Coronary artery (tissue), 2 donors: ENCODE results near the gene FOXM1.

Experiments
- DNase-seq: peaks from one replicate; pipeline ENCODE4 v3.0.0-alpha.2; 2017; ENCODE audit warnings: low spot score
- H3K27ac ChIP-seq, 2 donors: fragments of 200-600 bp; sonication (generic); one replicate each; pipeline ENCODE4 v1.5.1; 2016 to 2019
- H3K4me3 ChIP-seq: fragments of 200-600 bp; sonication (generic); 2 replicates; pipeline ENCODE4 v1.5.1; 2016; ENCODE audit warnings: mild to moderate bottlenecking, moderate library complexity
- TF ChIP-seq, protein P1 (sequence below): fragments of 200-600 bp; sonication (generic); IDR thresholded peaks from one replicate; pipeline ENCODE4 v1.5.1; 2019; ENCODE audit warnings: antibody characterized with exemption

FOXM1 gene

DNA sequence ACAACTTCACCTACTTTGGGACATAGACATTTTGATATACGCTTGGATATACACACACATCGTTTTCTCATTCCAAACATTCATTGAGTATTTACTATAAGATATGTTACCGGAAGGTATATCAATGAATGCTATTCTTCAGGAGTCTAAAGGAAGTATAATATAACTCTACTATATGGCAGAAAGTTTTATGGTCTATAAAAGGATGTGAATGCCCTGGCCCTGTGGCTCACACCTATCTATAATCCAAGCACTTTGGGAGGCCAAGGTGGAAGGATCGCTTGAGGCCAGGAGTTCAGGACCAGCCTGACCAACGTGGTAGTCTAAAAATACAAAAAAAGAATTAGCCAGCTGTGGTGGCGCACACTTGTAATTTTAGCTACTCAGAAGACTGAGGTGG is 47.7 kb downstream of the FOXM1 start:
- Histone ChIP-seq H3K27ac (no peak overlapping the region), H3K4me3 (no peak overlapping the region)
- TF ChIP-seq, protein P1, sequence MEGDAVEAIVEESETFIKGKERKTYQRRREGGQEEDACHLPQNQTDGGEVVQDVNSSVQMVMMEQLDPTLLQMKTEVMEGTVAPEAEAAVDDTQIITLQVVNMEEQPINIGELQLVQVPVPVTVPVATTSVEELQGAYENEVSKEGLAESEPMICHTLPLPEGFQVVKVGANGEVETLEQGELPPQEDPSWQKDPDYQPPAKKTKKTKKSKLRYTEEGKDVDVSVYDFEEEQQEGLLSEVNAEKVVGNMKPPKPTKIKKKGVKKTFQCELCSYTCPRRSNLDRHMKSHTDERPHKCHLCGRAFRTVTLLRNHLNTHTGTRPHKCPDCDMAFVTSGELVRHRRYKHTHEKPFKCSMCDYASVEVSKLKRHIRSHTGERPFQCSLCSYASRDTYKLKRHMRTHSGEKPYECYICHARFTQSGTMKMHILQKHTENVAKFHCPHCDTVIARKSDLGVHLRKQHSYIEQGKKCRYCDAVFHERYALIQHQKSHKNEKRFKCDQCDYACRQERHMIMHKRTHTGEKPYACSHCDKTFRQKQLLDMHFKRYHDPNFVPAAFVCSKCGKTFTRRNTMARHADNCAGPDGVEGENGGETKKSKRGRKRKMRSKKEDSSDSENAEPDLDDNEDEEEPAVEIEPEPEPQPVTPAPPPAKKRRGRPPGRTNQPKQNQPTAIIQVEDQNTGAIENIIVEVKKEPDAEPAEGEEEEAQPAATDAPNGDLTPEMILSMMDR, result no peak
- DNase-seq, result no peak

DNA sequence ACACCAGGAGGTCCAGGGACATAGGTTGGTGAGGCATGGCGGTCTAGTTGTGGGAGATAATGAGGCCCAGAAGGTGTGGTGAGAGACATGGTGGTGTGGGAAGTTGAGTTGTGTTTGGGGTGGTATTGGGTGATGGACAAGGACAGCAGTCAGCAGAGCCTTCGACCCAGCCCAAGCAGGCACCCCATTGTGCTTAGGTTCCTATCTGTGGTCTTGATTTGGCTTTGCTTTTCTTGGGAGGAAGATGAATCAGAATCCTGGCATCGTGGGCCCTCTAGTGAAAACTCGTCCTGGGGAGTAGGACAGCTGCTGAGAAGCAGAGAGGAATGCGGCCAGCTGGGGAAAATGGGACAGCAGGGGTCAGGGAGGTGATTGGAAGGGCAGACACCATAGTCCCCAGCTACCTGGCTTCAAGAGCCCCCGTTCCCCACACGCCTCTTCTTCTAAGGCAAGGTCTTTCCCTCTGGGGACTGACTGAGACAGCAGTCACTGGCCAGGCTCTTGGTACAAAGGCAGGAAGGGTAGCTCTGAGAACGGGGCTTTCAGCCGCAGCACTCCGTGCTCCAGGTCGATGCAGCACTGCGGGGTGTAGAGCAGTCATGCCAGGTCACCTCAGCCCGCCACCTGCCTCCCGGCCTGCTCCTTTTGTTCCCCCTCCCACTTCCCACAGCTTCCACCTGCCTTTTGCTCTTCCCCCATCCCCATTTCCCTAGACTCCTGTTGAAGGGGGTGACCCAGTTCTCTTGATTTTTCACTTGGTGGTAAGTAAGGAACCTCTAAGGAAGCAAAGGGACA is 50.1 kb downstream of the FOXM1 start:
- DNase-seq, result no peak
- no peak overlapping the region for H3K27ac ChIP-seq
- no peak overlapping the region for H3K4me3 ChIP-seq
- TF ChIP-seq, protein P1, result no peak

DNA sequence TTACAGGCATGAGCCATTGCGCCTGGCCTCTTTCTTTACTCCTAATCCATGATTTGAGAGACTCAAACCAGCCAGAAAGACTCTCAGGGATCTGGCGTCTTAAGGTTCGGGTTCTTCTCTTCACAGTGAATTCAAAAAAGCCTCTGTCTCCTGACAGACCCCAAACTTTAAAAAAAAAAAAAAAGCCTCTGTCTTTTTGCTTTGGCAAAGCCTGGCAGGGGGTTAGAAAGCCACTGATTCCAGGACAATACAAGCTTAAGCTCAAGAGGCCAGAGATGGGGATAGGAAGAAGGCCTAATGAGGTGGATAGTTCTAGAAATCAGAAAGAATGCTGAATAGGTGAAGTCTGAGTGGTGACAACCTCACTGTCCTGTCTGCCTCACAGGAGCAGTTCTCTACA is 50.9 kb downstream of the FOXM1 start:
- TF ChIP-seq, protein P1, result no peak
- no peak for DNase-seq
- H3K27ac ChIP-seq, result no peak overlapping the region
- H3K4me3 ChIP-seq, result no peak overlapping the region

DNA sequence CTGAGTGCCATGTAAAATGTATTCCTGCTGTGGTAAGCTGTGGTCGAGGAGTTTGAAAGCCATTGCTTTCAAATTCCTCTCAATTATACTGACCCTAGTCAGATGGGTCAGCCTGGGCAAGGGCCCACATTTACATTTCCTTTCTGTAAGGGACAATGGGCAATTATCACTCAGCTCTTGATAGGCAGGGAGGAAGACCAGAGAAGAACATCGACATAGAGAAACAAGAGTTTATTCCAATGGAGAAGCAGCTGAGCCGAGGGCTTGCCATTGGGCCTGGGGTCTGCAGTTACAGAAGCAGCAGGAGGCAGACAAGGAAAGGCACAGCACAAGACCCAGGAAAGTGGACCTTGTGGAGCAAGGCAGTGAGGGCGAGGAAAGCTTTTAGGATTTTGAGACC is 51.8 kb downstream of the FOXM1 start:
- no peak overlapping the region for H3K27ac ChIP-seq
- TF ChIP-seq, protein P1, result no peak
- DNase-seq, result no peak
- no peak overlapping the region for H3K4me3 ChIP-seq

DNA sequence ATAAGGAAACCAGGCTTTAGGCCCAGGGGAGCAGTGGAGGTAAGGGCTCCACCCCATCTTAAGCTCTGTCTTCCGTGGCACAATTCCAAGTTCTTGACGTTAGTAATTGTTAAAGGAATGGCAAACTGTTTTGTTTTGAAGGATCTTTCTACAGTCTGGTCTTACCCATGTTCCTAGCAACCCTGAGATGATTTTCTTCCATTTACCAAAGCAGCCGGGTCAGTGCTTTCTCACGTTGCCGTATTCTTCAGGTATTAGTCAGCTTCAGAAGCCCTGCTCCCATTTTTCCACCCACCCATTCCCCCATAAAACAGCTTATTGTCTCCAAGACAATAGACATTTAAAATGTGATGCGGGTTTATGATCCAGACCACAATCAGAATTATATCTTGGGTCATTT is 52.4 kb downstream of the FOXM1 start:
- TF ChIP-seq, protein P1, result no peak
- Histone ChIP-seq H3K4me3 (no peak overlapping the region), H3K27ac (no peak overlapping the region)
- no peak for DNase-seq

DNA sequence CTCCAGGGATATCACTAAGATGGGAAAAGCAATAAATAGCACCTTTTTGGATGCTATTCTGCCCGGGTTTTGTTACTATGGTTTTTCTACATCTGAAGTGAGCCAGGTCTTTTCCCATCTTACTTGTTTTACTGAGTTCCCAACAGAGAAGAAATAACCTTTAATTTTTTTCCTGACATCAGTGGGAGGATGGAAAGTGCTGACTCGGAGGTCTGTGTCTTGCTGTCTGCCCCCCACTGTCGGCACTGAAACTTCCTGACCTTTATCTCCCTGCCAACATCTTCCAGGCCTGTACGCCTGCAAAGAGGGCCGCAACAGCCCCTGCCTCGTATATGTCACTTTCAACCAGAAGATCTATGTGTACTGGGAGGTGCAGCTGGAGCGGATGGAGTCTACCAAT is 53.5 kb downstream of the FOXM1 start:
- DNase-seq, result no peak
- Histone ChIP-seq H3K4me3 (no peak overlapping the region), H3K27ac (no peak overlapping the region)
- TF ChIP-seq, protein P1, result no peak

DNA sequence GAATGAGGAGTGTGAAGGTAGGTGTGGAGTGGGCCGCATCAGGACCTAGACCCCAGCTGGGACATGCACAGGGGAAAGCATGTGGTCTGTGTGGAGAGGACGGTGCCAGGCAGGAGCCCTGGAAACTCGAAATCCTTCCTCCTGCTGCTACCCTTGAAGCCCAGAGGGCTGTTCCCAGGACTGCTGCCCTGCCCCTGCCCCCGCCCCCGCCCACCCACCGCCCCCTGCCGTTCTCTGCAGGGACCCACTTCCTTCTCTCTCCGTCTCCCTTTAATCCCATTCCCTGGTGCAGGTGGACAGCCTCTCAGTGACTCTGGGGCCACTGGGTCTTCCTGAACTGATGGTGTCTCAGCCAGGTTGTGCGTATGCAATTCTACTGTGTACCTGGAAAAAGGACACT is 56.5 kb downstream of the FOXM1 start:
- Histone ChIP-seq H3K27ac (no peak overlapping the region), H3K4me3 (no peak overlapping the region)
- DNase-seq, result no peak
- TF ChIP-seq, protein P1, result no peak
